ENCODE measurements around the gene ZNF485.

GRCh38 chr10:43616697-43617370 lies 10.6 kb downstream of the ZNF485 start:
- TF ChIP-seq, protein P1, sequence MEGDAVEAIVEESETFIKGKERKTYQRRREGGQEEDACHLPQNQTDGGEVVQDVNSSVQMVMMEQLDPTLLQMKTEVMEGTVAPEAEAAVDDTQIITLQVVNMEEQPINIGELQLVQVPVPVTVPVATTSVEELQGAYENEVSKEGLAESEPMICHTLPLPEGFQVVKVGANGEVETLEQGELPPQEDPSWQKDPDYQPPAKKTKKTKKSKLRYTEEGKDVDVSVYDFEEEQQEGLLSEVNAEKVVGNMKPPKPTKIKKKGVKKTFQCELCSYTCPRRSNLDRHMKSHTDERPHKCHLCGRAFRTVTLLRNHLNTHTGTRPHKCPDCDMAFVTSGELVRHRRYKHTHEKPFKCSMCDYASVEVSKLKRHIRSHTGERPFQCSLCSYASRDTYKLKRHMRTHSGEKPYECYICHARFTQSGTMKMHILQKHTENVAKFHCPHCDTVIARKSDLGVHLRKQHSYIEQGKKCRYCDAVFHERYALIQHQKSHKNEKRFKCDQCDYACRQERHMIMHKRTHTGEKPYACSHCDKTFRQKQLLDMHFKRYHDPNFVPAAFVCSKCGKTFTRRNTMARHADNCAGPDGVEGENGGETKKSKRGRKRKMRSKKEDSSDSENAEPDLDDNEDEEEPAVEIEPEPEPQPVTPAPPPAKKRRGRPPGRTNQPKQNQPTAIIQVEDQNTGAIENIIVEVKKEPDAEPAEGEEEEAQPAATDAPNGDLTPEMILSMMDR (IDR thresholded peaks at IDR 0.05) = no peak
- TF ChIP-seq POLR2A (IDR thresholded peaks at IDR 0.05) = no peak
